ENCODE measurements around the gene APBA2.

APBA2 gene

DNA sequence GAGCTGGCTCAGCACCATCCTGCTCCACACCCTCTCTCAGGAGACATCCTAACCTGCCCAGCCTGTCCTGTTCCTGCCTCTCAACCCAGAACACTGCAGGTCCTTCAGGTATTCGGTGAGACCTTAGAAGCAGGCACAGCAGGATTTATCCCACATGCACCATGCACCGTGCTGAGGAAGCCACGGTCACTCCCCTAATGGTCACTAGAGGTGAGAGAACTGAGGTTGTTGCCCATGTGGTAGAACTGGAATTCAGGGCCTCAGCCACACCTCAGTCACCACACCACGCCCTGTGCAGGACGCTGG, 36.9 kb downstream of the APBA2 start:
- no peak for DNase-seq (ENCODE audit: extremely low read depth, low read depth)
- TF ChIP-seq, protein P1, sequence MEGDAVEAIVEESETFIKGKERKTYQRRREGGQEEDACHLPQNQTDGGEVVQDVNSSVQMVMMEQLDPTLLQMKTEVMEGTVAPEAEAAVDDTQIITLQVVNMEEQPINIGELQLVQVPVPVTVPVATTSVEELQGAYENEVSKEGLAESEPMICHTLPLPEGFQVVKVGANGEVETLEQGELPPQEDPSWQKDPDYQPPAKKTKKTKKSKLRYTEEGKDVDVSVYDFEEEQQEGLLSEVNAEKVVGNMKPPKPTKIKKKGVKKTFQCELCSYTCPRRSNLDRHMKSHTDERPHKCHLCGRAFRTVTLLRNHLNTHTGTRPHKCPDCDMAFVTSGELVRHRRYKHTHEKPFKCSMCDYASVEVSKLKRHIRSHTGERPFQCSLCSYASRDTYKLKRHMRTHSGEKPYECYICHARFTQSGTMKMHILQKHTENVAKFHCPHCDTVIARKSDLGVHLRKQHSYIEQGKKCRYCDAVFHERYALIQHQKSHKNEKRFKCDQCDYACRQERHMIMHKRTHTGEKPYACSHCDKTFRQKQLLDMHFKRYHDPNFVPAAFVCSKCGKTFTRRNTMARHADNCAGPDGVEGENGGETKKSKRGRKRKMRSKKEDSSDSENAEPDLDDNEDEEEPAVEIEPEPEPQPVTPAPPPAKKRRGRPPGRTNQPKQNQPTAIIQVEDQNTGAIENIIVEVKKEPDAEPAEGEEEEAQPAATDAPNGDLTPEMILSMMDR (IDR thresholded peaks at IDR 0.05; ENCODE audit: low read depth, low read length) = no peak

GRCh38 chr15:28923726-28924280, 38.0 kb downstream of the APBA2 start:
- TF ChIP-seq, protein P1 (IDR thresholded peaks at IDR 0.05; ENCODE audit: low read depth, low read length) = no peak

DNA sequence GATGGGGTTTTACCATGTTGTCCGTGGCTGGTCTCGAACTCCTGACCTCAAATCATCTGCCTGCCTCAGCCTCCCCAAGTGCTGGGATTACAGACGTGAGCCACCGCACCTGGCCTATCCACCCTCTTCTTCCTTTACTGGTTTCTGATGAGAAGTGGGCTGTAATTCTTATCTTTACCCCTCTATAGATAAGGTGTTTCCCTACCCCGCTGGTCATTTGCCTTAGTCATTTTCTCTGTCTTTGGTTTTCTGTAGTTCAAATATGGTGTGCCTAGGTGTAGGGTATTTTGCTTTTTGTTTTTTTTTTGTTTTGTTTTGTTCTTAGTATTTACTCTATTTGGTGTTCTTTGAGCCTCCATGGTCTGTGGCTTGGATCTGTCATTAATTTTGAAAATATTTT, 41.3 kb downstream of the APBA2 start:
- TF ChIP-seq, protein P1 (IDR thresholded peaks at IDR 0.05; ENCODE audit: low read depth, low read length) = no peak
- DNase-seq (ENCODE audit: extremely low read depth, low read depth) = no peak

More at GRCh38 chr15:28923726-28924280, 38.0 kb downstream of the APBA2 start:
- no peak for DNase-seq (ENCODE audit: extremely low read depth, low read depth)

- DNase-seq (ENCODE audit: extremely low read depth, low read depth) = no peak
- TF ChIP-seq, protein P1 (IDR thresholded peaks at IDR 0.05; ENCODE audit: low read depth, low read length) = no peak
Observed at GRCh38 chr15:28929200-28929599, 43.4 kb downstream of the APBA2 start.

GRCh38 chr15:28930011-28930410, 44.2 kb downstream of the APBA2 start:
- TF ChIP-seq, protein P1 (IDR thresholded peaks at IDR 0.05; ENCODE audit: low read depth, low read length) = no peak
- DNase-seq (ENCODE audit: extremely low read depth, low read depth) = no peak

- DNase-seq (ENCODE audit: extremely low read depth, low read depth) = no peak
Observed at GRCh38 chr15:28930476-28931291, 44.9 kb downstream of the APBA2 start.

GRCh38 chr15:28931828-28932227, 46.1 kb downstream of the APBA2 start:
- DNase-seq (ENCODE audit: extremely low read depth, low read depth) = no peak
- TF ChIP-seq, protein P1 (IDR thresholded peaks at IDR 0.05; ENCODE audit: low read depth, low read length) = no peak

More at GRCh38 chr15:28930476-28931291, 44.9 kb downstream of the APBA2 start:
- TF ChIP-seq, protein P1 (IDR thresholded peaks at IDR 0.05; ENCODE audit: low read depth, low read length) = no peak

Data from AG09319 (cell line).